Left ventricle myocardium inferior (tissue), 1 donor: Measurements from ENCODE around the gene DESI2. TPM values are rescaled to one million over a fixed set of nuclear protein-coding genes. Genes with fewer than 3 reads are reported as not detected.
"Not testable (repeated sequence)": the region's sequence is repeated elsewhere in the genome, so short reads cannot be mapped to it uniquely, and the experiment has no call there.

Experiments used
- DNase-seq: peaks from one replicate; pipeline ENCODE4 v3.0.0-alpha.2; 2020
- H3K27ac ChIP-seq: fragments of 200-600 bp; replicated peaks from 2 replicates; pipeline ENCODE4 v1.8.0; 2021
- H3K27me3 ChIP-seq: fragments of 200-600 bp; 2 replicates; pipeline ENCODE4 v1.8.0; 2021; ENCODE audit warnings: low read depth
- H3K36me3 ChIP-seq: fragments of 200-600 bp; 2 replicates; pipeline ENCODE4 v1.8.0; 2021
- H3K4me1 ChIP-seq: fragments of 200-600 bp; 2 replicates; pipeline ENCODE4 v1.8.0; 2021
- H3K4me3 ChIP-seq: fragments of 200-600 bp; 2 replicates; pipeline ENCODE4 v1.8.0; 2021; ENCODE audit warnings: mild to moderate bottlenecking, moderate library complexity
- H3K9me3 ChIP-seq: fragments of 200-600 bp; replicated peaks from 2 replicates; pipeline ENCODE4 v1.8.0; 2021
- intact Hi-C: fragments of 100-400 bp; cut with micrococcal nuclease; formaldehyde crosslinking; loops from one replicate; pipeline ENCODE4 v1.11.0; 2022
- total RNA-seq: library from RNA; stranded (reverse); fragmentation: NEBNext Ultra II Directional; extraction: Animal tissue kit (Norgen Biotek cat#: 25700); gene quantifications from one replicate; pipeline ENCODE4 v1.2.1, GENCODE V29; 2021
- TF ChIP-seq, protein P1 (sequence below): fragments of 200-600 bp; IDR thresholded peaks from 2 replicates; pipeline ENCODE4 v1.8.0; 2021; ENCODE audit warnings: antibody characterized with exemption, mild to moderate bottlenecking, borderline replicate concordance
- donor health status: DM: no; HTN: yes; CAD: no; lungs with severe emphysema.

DESI2 gene
- total RNA-seq, 1 donor from 2014 or later, result 22.3 TPM

- peaks cover 56% of the 10 kb centered on the region for H3K4me1 ChIP-seq
- no peak overlapping the region for H3K27ac ChIP-seq
- DNase-seq, result no peak
- intact Hi-C loops, result no loop called here
- H3K4me3 ChIP-seq, result no peak overlapping the region
- peaks cover 3% of the 10 kb centered on the region for H3K9me3 ChIP-seq
- no peaks in the 10 kb centered on the region for H3K27me3 ChIP-seq
- peaks cover 10% of the 10 kb centered on the region for H3K36me3 ChIP-seq
- TF ChIP-seq, protein P1, sequence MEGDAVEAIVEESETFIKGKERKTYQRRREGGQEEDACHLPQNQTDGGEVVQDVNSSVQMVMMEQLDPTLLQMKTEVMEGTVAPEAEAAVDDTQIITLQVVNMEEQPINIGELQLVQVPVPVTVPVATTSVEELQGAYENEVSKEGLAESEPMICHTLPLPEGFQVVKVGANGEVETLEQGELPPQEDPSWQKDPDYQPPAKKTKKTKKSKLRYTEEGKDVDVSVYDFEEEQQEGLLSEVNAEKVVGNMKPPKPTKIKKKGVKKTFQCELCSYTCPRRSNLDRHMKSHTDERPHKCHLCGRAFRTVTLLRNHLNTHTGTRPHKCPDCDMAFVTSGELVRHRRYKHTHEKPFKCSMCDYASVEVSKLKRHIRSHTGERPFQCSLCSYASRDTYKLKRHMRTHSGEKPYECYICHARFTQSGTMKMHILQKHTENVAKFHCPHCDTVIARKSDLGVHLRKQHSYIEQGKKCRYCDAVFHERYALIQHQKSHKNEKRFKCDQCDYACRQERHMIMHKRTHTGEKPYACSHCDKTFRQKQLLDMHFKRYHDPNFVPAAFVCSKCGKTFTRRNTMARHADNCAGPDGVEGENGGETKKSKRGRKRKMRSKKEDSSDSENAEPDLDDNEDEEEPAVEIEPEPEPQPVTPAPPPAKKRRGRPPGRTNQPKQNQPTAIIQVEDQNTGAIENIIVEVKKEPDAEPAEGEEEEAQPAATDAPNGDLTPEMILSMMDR, result no peak
These were observed 9.7 kb downstream of the DESI2 start for GRCh38 chr1:244662599-244662998.

DNA sequence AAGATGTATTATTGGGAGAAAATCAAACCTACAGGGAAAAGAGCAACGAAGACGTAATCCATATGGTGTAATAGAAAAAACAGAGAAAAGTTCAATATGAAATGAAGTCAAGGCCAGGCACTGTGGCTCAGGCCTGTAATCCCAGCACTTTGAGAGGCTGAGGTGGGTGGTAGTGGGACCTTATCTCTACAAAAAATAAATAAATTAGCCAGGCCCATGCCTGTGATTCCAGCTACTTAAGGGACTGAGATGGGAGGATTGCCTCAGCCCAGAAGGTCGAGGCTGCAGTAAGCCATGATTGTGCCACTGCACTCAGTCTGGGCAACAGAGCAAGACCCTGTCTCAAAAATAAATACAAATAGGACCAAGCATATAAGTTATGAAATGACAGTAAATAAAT lies 11.4 kb downstream of the DESI2 start:
- no peak for DNase-seq
- Histone ChIP-seq H3K4me1 (peaks cover 46% of the 10 kb centered on the region), H3K4me3 (no peak overlapping the region), H3K27ac (no peak overlapping the region), H3K36me3 (peaks cover 8% of the 10 kb centered on the region), H3K27me3 (no peaks in the 10 kb centered on the region), H3K9me3 (peaks cover 3% of the 10 kb centered on the region)
- intact Hi-C loops, result no loop called here
- TF ChIP-seq, protein P1, result no peak

DNA sequence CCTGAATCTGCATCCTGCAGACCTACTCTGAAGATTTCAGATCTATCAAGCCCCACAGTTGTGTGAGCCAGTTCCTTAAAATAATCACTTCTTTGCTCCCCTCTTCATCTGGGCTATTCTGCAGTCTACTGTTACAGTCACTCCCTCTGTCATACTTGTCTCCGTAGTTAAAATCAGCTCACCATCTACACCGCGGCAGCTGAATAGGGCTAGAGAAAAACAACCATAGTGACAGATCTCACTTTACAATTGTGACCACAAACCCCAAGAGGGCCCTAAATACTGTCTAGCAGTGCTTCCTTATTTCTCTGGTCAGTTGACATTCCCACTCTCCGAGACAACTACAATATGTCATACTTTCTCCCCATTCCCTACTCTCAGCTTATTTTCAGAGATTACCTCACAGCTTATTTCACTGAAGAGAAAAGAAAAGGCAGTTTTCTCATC lies 12.9 kb downstream of the DESI2 start:
- Histone ChIP-seq H3K36me3 (no peaks in the 10 kb centered on the region), H3K27ac (no peak overlapping the region), H3K27me3 (no peaks in the 10 kb centered on the region), H3K9me3 (peaks cover 3% of the 10 kb centered on the region), H3K4me1 (peaks cover 41% of the 10 kb centered on the region), H3K4me3 (no peak overlapping the region)
- TF ChIP-seq, protein P1, result no peak
- no peak for DNase-seq
- intact Hi-C loops, result no loop called here

- H3K27me3 ChIP-seq, DNase-seq, H3K36me3 ChIP-seq, H3K9me3 ChIP-seq, intact Hi-C loops, H3K27ac ChIP-seq, H3K4me3 ChIP-seq: not testable (repeated sequence)
- peaks cover 41% of the 10 kb centered on the region for H3K4me1 ChIP-seq
These were observed 13.9 kb downstream of the DESI2 start for GRCh38 chr1:244666672-244667418.

- Histone ChIP-seq H3K27ac (no peak overlapping the region), H3K4me1 (peaks cover 48% of the 10 kb centered on the region), H3K36me3 (no peaks in the 10 kb centered on the region), H3K4me3 (no peak overlapping the region), H3K27me3 (no peaks in the 10 kb centered on the region), H3K9me3 (no peaks in the 10 kb centered on the region)
- TF ChIP-seq, protein P1, result no peak
- intact Hi-C loops, result no loop called here
- no peak for DNase-seq
These were observed 14.9 kb downstream of the DESI2 start for GRCh38 chr1:244667797-244668196.

DNA sequence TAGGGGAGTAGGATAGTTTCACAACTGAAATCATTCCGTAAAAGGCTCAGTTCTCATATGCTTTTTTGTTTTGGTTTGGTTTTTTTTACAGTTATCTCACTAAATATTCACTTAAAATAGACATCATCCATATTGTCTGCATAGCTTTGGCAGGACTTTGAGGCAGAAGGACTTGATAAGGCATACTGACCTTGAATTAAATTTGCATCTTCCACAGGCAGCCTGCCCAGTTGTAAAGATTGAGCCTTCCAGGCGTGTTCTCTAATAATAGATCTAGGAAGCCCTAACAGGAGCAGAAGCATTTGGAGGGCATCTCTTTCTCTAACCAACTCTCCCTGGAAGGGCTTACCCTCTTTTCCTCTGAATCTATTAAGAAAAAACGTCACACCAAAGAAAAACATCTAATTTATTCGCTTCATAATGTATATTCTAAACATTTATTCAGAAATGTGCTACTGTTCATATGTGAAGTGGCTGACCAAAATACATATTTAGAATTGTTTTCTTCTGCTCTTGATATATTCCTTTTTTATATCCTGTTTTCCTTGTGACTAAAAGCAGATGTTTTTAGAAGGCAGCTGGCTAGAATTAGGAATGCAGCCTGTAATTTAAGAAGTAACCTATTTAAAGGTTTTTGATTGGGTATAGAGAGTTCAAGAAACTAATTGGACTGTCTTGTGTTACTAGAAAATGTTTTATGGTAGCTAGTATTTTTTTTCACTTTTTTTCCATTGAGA lies 20.2 kb downstream of the DESI2 start:
- intact Hi-C loops, result no loop called here
- peaks cover 51% of the 10 kb centered on the region for H3K4me1 ChIP-seq
- H3K27me3 ChIP-seq, result no peaks in the 10 kb centered on the region
- H3K36me3 ChIP-seq, result no peaks in the 10 kb centered on the region
- TF ChIP-seq, protein P1, result no peak
- peak; percentile 25 for DNase-seq
- peak overlapping the region; percentile 15 for H3K4me3 ChIP-seq
- H3K9me3 ChIP-seq, result no peaks in the 10 kb centered on the region
- H3K27ac ChIP-seq, result peak overlapping the region; percentile 81
